Activated naive CD4-positive, alpha-beta T cell treated with anti-CD3 and anti-CD28 coated beads, Interleukin-2, amount 50 U/mL, for 72 hours (primary cell): ENCODE measurements around the gene ZBTB8OS. TPM values are rescaled to one million over a fixed set of nuclear protein-coding genes. Genes with fewer than 3 reads are reported as not detected.
A peak's percentile ranks its signal among the peaks of the same experiment; 100 is the strongest.
"Not testable (repeated sequence)": the region's sequence is repeated elsewhere in the genome, so short reads cannot be mapped to it uniquely, and the experiment has no call there.

Source experiments
- ATAC-seq, 2 donors: fragments of 150-1000 bp; cut with Tn5 transposase; 2 replicates each; pipeline ENCODE4 v1.10.0; 2021; ENCODE audit warnings: mild to moderate bottlenecking in 2 of 2, moderate library complexity in 2 of 2
- DNase-seq, 2 donors: peaks; one replicate each; pipeline ENCODE4 v3.0.0; 2021 to 2022; ENCODE audit warnings: low spot score in 2 of 2
- H3K27ac Mint-ChIP-seq, 2 donors: one replicate each; pipeline ENCODE4 v1.8.0; 2022; ENCODE audit warnings: mild to moderate bottlenecking in 2 of 2, mixed read lengths in 2 of 2
- H3K36me3 Mint-ChIP-seq, 2 donors: one replicate each; pipeline ENCODE4 v1.8.0; 2022; ENCODE audit warnings: mixed read lengths in 2 of 2
- H3K9me3 Mint-ChIP-seq, 2 donors: one replicate each; pipeline ENCODE4 v1.8.0; 2022; ENCODE audit warnings: mixed read lengths in 2 of 2
- total RNA-seq, 2 donors: library from RNA; stranded (reverse); gene quantifications; one replicate each; pipeline ENCODE4 v1.2.3, GENCODE V29; 2022

The ZBTB8OS gene
- total RNA-seq, 2 donors from 2014 or later, result 53.2 to 58.5 TPM

DNA sequence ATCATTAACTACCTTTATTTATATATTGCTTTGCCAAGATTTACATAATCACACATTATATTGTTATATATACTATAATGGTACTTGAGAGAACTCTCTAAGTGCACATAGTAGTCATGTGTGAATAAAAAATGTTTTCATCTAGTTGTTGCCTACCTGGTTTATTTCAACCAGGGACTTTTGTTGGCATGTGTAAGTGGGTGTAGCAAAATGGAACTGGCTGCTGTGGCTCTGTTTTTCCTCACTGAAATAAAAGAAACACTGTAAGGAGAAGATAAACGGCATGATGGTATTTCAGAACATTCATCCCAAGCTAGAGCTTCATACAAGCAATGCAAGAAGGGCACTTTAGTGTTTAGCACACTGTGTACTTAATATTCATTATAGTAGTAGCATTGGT lies 15.6 kb upstream of the ZBTB8OS start:
- Mint-ChIP-seq H3K9me3 (no peaks in the 10 kb centered on the region), H3K27ac (no peak overlapping the region), H3K36me3 (peaks cover 5 to 17% of the 10 kb centered on the region in 2 donors)
- DNase-seq (no peak), ATAC-seq (no peak)

DNA sequence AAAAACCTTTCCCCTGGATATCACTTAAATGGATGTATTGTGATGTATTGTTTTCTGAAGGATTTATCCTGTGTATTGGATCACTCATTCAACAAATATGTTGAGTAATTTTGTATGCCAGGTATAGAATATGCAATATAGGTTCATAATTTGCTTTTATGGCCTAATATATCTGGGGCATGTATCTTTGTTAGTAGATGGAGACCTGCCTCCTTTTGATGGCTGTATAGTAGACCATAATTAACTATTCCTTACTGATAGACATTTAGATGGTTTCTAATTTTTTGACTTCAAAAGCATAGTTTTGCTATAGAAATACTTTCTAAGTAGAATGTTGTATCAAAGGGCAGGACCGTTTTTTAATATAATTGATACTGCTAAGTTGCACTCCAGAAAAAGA lies 9.2 kb upstream of the ZBTB8OS start:
- no peak overlapping the region for H3K27ac Mint-ChIP-seq
- no peak for DNase-seq

DNA sequence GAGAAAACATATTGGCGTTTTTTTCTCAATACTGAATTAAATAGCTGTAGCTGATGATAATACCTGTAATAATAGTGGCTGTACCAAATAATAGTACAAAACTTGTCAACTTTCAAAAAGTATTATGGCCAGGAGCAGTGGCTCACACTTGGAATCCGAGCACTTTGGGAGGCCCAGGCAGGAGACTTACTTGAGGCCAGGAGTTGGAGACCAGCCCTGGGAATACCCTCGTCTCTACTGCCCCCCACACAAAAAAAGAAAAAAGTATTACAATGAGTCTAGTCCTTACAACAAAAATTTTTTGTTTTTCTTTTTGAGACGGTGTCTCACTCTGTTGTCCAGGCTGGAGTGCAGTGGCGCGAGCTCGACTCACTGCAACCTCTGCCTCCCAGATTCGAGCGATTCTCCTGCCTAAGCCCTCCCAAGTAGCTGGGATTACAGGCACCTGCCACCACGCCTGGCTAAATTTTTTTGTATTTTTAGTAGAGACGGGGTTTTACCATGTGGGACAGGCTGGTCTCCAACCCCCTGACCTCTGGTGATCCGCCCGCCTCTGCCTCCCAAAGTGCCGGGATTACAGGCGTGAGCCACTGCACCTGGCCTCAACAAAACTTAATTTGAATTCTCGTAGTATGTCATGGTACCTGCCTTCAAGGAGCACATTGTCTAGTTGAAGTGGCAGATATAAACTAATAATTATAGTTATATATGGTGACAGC lies 2.1 kb upstream of the ZBTB8OS start:
- no peaks in the 10 kb centered on the region for H3K9me3 Mint-ChIP-seq
- peak overlapping the region; percentile 98 to 99 for H3K27ac Mint-ChIP-seq
- H3K36me3 Mint-ChIP-seq, result peaks cover 48 to 60% of the 10 kb centered on the region in 2 donors
- ATAC-seq (no peak), DNase-seq (no peak)

More for the DNA sequence above, 9.2 kb upstream of the ZBTB8OS start:
- peaks cover 30 to 51% of the 10 kb centered on the region in 2 donors for H3K36me3 Mint-ChIP-seq
- no peaks in the 10 kb centered on the region for H3K9me3 Mint-ChIP-seq
- no peak for ATAC-seq

DNA sequence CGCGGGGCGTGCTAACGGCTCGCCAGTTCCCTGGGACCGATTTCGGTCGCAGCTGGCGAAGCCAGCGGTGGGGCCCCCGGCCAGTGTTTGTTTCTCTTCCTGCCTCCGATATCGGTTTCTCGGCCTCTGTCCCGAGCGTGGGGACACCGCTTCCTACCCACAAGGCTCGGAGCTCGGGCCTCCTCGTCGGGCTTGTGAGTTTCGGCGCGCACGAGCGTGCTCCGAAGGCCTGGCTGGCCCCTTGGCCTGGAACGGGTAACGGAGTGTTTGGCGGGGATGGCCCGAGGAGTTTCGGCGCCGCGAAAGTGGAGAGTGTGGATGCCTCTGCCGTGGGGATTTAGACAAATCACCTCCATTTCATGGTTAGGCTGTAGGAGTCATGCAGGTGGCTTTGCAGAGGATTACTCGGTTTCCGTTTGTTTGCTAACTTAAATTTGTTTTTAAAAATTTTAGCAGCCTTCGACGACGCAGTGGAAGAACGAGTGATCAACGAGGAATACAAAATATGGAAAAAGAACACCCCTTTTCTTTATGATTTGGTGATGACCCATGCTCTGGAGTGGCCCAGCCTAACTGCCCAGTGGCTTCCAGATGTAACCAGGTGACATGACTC lies 1.2 kb upstream of the ZBTB8OS start:
- DNase-seq (no peak), ATAC-seq (peak in 1 of 2 donors; percentile 7)
- H3K9me3 Mint-ChIP-seq, result no peaks in the 10 kb centered on the region
- H3K36me3 Mint-ChIP-seq, result peaks cover 42 to 51% of the 10 kb centered on the region in 2 donors
- H3K27ac Mint-ChIP-seq, result peak overlapping the region; percentile 98 to 99

DNA sequence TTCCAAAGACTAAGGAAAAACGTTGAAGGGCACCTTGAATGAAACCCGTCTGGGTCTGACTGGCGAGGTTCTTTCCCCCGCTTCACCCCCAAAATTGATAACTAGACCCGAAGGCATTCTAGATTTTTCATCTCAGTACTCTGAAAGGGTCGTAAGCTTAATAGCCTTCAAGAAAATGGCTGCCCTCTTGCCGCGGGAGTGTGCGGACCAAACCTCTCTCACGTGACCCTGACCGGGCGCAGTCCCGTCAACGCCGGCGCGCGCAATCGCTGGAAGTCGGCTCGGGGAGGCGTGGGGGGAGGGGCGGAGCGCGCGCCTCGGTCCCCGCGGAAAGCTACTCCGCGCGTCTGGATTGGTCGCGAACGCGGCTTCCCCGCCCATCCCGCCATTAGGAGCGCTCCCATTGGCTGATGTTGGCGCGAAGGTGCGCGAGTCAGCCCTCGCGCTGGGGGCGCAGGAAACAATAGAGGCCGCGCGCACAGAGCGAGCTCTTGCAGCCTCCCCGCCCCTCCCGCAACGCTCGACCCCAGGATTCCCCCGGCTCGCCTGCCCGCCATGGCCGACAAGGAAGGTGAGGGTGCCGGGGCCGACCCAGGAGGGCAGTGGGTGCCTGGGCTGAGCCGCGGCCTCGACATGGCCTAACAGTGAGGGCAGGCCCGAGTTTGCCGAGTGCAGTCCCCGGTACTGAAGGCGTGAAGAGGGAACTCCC lies 556 bp upstream of the ZBTB8OS start, which contains the start of gene RBBP4:
Gene RBBP4, plus strand, starts transcription at position 457 of the 709 bp plus-strand sequence. Its CDS starts 99 bp downstream, at position 556.
- ATAC-seq (peak; percentile 89 to 91), DNase-seq (peak; percentile 99)
- Mint-ChIP-seq H3K9me3 (no peaks in the 10 kb centered on the region), H3K27ac (peak within 1 kb of the TSS; percentile 98 to 99), H3K36me3 (peaks cover 41 to 48% of the 10 kb centered on the region in 2 donors)

DNA sequence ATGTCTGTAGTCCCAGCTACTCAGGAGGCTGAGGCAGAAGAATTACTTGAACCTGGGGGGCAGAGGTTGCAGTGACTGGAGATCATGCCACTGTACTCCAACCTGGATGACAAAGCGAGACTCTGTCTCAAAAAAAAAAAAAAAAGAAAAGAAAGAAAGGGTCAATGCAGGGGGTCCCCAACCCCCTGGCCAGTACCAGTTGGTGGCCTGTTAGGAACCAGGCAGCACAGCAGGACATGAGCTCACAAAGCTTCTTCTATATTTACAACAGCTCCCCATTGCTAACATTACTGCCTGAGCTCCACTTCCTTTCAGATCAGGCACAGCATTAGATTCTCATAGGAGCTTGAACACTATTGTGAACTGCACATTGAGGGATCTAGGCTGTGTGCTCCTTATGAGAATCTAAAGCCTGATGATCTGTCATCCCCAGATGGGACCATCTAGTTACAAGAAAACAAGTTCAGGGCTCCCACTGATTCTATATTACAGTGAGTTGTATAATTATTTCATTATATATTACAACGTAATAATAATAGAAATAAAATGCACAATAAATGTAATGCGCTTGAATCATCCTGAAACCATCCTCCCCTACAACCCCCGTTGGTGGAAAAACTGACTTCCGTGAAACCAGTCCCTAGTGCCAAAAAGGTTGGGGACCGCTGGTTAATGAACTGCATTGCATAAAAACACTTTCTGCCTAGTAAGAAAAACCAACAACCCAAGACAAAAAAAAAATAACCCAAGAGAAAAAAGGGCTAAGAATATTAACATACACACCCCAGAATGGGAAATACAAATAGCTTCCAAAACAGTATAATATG lies 2.8 kb downstream of the ZBTB8OS start:
- ATAC-seq (no peak), DNase-seq (no peak)
- Mint-ChIP-seq H3K9me3 (no peaks in the 10 kb centered on the region), H3K36me3 (peaks cover 17 to 27% of the 10 kb centered on the region in 2 donors), H3K27ac (no peak overlapping the region)

DNA sequence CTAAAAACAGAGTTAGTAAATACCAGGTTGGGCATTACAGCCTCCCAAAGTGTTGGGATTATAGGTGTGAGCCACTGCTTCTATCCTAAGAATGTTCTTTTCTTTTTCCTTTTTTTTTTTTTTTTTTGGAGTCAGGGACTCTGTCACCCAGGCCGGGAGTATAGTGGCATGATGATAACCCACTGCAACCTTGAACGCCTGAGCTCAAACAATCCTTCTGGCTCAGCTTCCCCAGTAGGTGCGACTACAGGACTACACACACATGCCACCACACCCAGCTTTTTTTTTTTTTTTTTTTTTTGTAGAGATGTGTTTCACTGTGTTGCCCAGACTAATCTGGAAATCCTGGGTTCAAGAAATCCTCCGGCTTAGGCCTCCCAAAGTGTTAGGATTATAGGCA lies 5.9 kb downstream of the ZBTB8OS start:
- DNase-seq, result no peak
- no peak overlapping the region for H3K27ac Mint-ChIP-seq
- H3K9me3 Mint-ChIP-seq, result no peaks in the 10 kb centered on the region
- peaks cover 0 to 9% of the 10 kb centered on the region in 2 donors for H3K36me3 Mint-ChIP-seq
- ATAC-seq, result no peak

DNA sequence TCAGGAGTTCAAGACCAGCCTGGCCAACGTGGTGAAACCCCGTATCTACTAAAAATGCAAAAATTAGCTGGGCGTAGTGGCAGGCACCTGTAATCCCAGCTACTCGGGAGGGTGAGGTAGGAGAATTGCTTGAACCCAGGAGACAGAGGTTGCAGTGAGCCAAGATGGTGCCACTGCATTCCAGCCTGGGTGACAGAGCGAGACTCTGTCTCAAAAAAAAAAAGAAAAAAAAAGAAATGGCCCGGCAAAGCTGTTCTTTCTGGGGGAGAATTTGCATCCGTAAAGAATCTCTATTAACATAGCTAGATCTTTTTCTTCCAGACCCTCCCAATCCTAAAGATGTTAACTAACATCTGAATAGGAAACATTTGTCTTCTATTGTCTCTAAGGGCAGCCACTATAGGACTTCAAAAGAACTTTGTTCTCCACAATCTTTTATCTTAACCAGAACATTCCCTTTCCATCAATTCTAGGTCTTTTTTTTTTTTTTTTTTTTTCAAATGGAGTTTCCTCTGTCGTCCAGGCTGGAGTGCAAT lies 8.0 kb downstream of the ZBTB8OS start:
- not testable (repeated sequence) for H3K9me3 Mint-ChIP-seq, ATAC-seq, DNase-seq, H3K36me3 Mint-ChIP-seq, H3K27ac Mint-ChIP-seq

DNA sequence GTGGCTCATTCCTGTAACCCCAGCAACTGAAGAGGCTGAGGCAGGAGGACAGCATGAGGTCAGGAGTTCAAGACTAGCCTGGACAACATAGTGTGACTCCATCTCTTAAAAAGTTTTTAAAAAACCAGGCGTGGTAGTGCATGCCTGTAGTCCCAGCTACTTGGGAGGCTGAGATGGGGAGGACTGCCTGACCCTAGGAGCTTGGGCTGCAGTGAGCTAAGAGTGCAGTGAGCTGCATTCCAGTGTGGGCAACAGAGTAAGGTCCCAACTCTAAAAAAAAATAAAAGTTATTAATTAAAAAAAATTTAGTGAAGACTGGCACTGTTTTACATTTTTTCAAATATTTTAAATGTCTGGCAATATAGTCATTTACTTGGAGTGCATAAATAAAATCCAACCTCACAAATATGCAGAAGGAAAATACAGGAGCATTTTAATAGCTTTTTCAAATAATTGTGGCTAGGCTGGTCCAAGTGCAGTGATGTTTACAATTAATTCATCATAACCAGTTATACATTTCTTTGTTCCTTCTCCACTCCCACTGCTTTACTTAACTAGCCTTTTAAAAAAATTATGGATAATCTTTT lies 10.8 kb downstream of the ZBTB8OS start:
- no peak for DNase-seq
- H3K9me3 Mint-ChIP-seq, result no peaks in the 10 kb centered on the region
- no peak for ATAC-seq
- H3K27ac Mint-ChIP-seq, result peak overlapping the region in 1 of 2 donors; percentile 29
- H3K36me3 Mint-ChIP-seq, result no peaks in the 10 kb centered on the region

DNA sequence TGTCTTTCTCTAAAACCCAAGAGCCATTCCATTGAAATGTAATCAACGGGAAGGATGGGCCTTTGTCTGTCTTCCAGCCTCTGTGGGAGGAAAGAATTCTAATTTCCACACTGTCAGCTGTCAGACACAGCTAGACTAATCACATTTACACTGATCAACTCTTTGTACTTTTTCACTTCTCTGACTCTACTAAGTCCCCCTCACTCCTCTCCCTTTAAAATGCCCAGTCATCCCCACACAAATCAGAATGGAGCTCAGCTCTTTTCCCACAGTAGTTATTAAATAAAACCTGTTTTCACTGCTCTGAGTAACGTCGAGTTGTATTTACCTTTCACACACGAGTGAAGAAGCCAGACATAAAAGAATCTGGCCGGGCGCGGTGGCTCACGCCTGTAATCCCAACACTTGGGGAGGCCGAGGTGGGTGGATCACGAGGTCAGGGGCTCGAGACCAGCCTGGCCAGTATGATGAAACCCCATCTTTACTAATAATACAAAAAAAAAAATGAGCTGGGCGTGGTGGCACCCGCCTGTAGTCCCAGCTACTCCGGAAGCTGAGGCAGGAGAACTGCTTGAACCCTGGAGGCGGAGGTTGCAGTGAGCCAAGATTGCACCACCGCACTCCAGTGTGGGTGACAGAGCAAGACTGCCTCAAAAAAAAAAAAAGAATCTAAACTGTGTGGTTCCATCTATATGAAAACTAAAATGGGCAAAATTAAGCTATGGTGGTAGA lies 13.3 kb downstream of the ZBTB8OS start:
- Mint-ChIP-seq H3K36me3 (no peaks in the 10 kb centered on the region), H3K27ac (peak overlapping the region; percentile 15 to 67), H3K9me3 (no peaks in the 10 kb centered on the region)
- DNase-seq (no peak), ATAC-seq (no peak)

DNA sequence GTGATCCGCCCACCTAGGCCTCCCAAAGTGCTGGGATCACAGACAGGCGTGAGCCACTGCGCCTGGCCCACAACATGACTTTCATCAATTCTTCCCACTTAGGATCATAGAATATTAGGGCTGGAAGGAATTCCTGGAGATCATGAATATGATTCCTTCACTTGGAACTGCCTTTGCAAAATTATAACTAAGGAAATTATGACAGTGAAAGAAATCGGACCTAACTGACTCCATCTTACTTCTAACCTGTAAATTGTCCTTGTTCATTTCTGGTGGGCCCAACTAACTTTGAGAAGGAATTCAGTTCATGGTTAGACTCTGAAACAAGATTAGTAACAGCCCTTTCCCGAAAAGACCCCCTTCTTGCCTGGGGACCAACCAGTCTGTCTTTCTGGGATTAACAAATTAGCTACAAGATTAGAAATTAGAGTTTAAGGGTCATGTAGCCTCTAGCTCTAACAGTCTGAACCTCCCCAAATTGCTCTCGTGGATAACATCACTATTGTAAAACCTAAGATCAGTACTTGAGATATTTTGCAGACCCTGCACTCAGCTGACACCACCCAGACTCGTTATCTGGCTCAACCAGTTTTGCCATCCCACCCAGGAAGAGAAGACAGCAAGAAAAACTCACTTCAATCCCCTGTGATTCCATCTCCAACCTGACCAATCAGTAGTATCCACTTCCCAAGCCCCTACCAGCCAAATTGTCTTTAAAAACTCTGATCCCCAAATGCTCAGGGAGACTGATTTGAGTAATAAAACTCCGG lies 14.7 kb downstream of the ZBTB8OS start:
- Mint-ChIP-seq H3K36me3 (no peaks in the 10 kb centered on the region), H3K9me3 (no peaks in the 10 kb centered on the region)
- no peak for DNase-seq

DNA sequence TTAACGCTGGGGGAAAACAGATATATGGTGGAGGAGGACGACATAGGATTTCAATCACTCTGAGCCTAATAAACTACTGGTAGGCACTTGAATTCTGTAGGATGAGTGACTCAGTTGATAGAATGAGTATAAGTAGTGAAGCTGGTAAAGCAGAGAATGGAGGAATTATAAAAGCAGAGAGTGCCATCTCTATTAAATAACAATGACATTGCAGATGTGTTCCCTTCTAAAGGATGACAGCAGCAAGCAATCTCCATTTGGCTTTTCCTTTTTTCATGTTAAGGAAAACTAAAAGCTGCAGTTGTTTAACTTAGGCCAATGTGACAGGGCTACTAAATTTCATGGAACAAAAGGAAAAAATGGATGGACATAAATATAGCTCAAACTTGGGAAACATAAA lies 17.5 kb downstream of the ZBTB8OS start:
- ATAC-seq, result no peak
- peaks cover 0 to under 1% of the 10 kb centered on the region in 2 donors for H3K36me3 Mint-ChIP-seq
- H3K9me3 Mint-ChIP-seq, result no peaks in the 10 kb centered on the region
- no peak for DNase-seq
- H3K27ac Mint-ChIP-seq, result no peak overlapping the region

More for the DNA sequence above, 14.7 kb downstream of the ZBTB8OS start:
- peak overlapping the region; percentile 11 to 37 for H3K27ac Mint-ChIP-seq
- no peak for ATAC-seq

DNA sequence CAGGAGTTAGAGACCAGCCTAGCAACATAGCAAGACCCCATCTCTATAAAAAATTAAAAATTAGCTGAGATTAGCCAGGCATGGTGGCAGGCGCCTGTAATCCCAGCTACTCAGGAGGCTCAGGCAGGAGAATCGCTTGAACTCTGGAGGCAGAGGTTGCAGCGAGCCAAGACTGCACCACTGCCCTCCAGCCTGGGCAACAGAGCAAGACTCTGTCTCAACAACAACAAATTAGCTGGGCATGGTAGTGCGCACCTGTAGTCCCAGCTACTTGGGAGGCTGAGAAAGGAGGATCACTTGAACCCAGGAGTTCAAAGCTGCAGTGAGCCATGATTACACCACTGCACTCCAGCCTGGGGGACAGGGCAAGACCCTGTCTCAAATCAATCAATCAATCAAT lies 20.2 kb downstream of the ZBTB8OS start:
- not testable (repeated sequence) for H3K9me3 Mint-ChIP-seq, H3K27ac Mint-ChIP-seq, ATAC-seq, H3K36me3 Mint-ChIP-seq, DNase-seq

DNA sequence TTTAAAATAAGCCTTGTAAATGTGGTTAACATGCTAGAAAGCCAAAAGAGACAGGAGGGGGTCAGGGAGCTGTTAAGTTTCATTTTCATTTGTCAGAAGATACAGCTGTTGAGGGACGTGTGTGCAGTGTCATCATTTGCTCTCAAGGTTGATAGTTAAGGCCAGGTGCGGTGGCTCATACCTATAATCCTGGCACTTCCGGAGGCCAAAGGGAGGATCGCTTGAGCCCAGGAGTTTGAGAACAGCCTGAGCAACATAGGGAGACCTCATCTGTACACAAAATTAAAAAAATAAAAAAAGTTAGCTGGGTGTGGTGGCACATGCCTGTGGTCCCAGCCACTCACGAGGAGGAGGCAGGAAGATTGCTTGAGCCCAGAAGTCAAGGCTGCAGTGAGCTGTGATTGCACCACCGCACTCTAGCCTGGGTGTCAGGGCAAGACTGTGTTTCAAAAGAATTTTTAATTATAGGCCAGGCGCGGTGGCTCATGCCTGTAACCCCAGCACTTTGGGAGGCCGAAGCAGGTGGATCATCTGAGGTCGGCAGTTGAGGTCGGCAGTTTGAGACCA lies 22.7 kb downstream of the ZBTB8OS start:
- peaks cover 4 to 21% of the 10 kb centered on the region in 2 donors for H3K36me3 Mint-ChIP-seq
- no peak for DNase-seq
- peak overlapping the region in 1 of 2 donors; percentile 70 for H3K27ac Mint-ChIP-seq
- H3K9me3 Mint-ChIP-seq, result peaks cover 0 to 3% of the 10 kb centered on the region in 2 donors
- ATAC-seq, result no peak
